ENCODE results near the gene RFESD. TPM values are rescaled to one million over a fixed set of nuclear protein-coding genes. Genes with fewer than 3 reads are reported as not detected.

The RFESD gene
- total RNA-seq, 4 donors from 2014 or later, result 0.11 to 3.6 (median 1.0) TPM

DNA sequence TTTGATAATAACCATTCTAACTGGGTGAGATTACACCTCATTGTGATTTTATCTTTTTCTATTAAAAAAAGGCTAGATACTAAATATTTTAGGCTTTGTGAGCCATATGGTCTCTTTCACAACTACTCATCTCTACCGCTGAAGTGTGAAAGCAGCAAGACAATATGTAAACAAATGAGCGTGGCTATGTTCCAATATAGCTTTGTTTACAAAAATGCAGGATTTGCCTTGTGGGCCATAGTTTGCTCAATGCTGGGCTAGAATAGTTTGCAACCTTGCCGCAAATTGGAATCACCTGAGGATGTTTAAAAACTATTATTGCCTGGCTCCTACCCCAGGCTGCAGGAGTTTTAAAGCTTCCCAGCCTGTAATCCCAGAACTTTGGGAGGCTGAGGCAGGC lies 36.9 kb upstream of the RFESD start:
- Histone ChIP-seq H3K4me3 (no peak overlapping the region), H3K9me3 (no peaks in the 10 kb centered on the region), H3K27ac (no peak overlapping the region), H3K36me3 (no peaks in the 10 kb centered on the region), H3K4me1 (no peaks in the 10 kb centered on the region), H3K27me3 (no peaks in the 10 kb centered on the region)
- no peak for DNase-seq
- 38 to 39% methylated on average over 3 of the region's 3 CpGs for WGBS, 2 donors
- intact Hi-C loops (cut with DNase I), result no loop called here
- TF ChIP-seq POLR2A (IDR thresholded peaks at IDR 0.05), result no peak
- TF ChIP-seq, protein P1, sequence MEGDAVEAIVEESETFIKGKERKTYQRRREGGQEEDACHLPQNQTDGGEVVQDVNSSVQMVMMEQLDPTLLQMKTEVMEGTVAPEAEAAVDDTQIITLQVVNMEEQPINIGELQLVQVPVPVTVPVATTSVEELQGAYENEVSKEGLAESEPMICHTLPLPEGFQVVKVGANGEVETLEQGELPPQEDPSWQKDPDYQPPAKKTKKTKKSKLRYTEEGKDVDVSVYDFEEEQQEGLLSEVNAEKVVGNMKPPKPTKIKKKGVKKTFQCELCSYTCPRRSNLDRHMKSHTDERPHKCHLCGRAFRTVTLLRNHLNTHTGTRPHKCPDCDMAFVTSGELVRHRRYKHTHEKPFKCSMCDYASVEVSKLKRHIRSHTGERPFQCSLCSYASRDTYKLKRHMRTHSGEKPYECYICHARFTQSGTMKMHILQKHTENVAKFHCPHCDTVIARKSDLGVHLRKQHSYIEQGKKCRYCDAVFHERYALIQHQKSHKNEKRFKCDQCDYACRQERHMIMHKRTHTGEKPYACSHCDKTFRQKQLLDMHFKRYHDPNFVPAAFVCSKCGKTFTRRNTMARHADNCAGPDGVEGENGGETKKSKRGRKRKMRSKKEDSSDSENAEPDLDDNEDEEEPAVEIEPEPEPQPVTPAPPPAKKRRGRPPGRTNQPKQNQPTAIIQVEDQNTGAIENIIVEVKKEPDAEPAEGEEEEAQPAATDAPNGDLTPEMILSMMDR (IDR thresholded peaks at IDR 0.05), result no peak

DNA sequence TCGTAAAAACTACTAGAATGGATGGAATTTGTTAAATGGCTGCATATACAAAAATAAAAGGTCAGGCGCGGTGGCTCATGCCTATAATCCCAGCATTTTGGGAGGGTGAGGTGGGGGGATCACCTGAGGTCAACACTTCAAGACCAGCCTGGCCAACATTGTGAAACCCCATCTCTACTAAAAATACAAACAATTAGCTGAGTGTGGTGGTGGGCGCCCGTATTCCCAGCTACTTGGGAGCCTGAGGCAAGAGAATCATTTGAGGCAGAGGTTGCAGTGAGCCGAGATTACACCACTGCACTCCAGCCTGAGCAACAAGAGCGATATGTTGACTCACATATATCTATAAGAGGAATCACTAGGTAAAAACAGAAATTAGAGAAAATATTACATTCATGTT lies 36.0 kb upstream of the RFESD start:
- no peaks in the 10 kb centered on the region for H3K4me1 ChIP-seq
- no peak overlapping the region for H3K4me3 ChIP-seq
- no peaks in the 10 kb centered on the region for H3K9me3 ChIP-seq
- H3K27me3 ChIP-seq, result no peaks in the 10 kb centered on the region
- H3K27ac ChIP-seq, result no peak overlapping the region
- WGBS, 2 donors, result 90 to 94% methylated on average over 7 of the region's 7 CpGs
- intact Hi-C loops (cut with DNase I), result no loop called here
- H3K36me3 ChIP-seq, result no peaks in the 10 kb centered on the region
- TF ChIP-seq POLR2A (IDR thresholded peaks at IDR 0.05), result no peak
- TF ChIP-seq, protein P1 (IDR thresholded peaks at IDR 0.05), result no peak
- DNase-seq, result no peak

DNA sequence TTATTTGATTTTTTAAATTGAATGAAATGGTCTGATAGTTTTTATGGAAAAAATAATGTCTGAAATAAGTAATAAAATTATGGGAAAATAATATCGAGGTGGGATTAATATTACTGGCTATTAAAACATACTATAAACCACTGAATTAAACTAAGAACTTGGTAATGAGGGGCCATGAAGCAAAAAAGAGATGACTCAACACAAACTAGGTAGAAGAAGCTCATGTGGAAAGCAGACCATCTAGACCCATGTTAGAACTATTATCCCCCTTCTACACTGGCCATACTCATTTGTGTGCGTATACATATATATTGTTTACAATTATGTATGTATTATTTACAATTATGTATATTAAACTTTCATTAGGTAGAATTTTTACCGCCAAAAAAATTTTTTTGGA lies 35.2 kb upstream of the RFESD start:
- intact Hi-C loops (cut with DNase I), result no loop called here
- no peak overlapping the region for H3K4me3 ChIP-seq
- DNase-seq, result no peak
- TF ChIP-seq POLR2A (IDR thresholded peaks at IDR 0.05), result no peak
- TF ChIP-seq, protein P1 (IDR thresholded peaks at IDR 0.05), result no peak
- H3K27ac ChIP-seq, result no peak overlapping the region
- H3K9me3 ChIP-seq, result no peaks in the 10 kb centered on the region
- 90 to 91% methylated on average over 3 of the region's 3 CpGs for WGBS, 2 donors
- no peaks in the 10 kb centered on the region for H3K27me3 ChIP-seq
- H3K36me3 ChIP-seq, result no peaks in the 10 kb centered on the region
- no peaks in the 10 kb centered on the region for H3K4me1 ChIP-seq

DNA sequence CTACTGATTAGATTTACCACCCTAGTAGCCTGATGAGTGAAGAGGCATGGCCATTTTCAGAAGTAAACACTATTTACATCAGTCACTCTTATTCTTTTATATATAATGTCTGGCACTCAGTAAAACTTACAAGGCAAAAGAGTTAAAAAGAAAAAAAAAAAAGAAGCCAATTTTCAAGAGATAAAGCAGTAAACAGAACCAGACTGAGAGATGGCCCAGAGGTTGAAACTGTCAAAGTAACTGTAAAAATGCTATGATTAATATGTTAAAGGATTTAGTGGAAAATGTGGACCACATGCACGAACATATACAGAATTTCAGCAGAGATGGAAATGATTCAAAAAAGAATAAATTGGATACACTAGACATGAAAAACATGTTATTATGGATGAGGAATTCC lies 33.1 kb upstream of the RFESD start:
- DNase-seq, result no peak
- Histone ChIP-seq H3K36me3 (no peaks in the 10 kb centered on the region), H3K9me3 (no peaks in the 10 kb centered on the region), H3K4me1 (no peaks in the 10 kb centered on the region), H3K27ac (no peak overlapping the region), H3K27me3 (peaks cover 0 to under 1% (median 0%) of the 10 kb centered on the region in 4 donors), H3K4me3 (no peak overlapping the region)
- intact Hi-C loops (cut with DNase I), result no loop called here
- no peak for TF ChIP-seq POLR2A (IDR thresholded peaks at IDR 0.05)
- TF ChIP-seq, protein P1 (IDR thresholded peaks at IDR 0.05), result no peak
- WGBS, 2 donors, result 56 to 67% methylated on average over 1 of the region's 1 CpG

DNA sequence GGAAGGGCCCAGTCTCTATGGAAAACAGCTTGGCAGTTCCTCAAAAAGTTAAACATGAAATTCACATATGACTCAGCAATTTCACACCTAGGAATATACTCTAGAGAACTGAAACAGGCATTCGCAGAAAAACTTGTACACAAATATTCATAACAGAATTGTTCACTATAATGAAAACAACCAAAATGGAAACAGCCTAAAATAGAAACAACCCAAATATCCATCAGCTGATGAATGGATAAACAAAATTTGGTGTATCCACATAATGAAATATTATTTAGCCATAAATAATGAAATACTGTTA lies 31.5 kb upstream of the RFESD start:
- Histone ChIP-seq H3K36me3 (no peaks in the 10 kb centered on the region), H3K27me3 (peaks cover 0 to 17% (median 0%) of the 10 kb centered on the region in 4 donors), H3K4me3 (no peak overlapping the region), H3K9me3 (no peaks in the 10 kb centered on the region), H3K27ac (no peak overlapping the region), H3K4me1 (peaks cover 7 to 10% (median 9%) of the 10 kb centered on the region in 3 donors)
- no peak for DNase-seq
- intact Hi-C loops (cut with DNase I), result no loop called here
- TF ChIP-seq POLR2A (IDR thresholded peaks at IDR 0.05), result no peak
- TF ChIP-seq, protein P1 (IDR thresholded peaks at IDR 0.05), result no peak
- WGBS, 2 donors, result 60 to 82% methylated on average over 1 of the region's 1 CpG
